Neural progenitor cell (in vitro differentiated cells): Measurements from ENCODE around the gene MACROD2. TPM values are rescaled to one million over a fixed set of nuclear protein-coding genes. Genes with fewer than 3 reads are reported as not detected.
A peak's percentile ranks its signal among the peaks of the same experiment; 100 is the strongest.

Source experiments
- DNase-seq: peaks from one replicate; pipeline ENCODE4 v3.0.0-alpha.2; 2016; ENCODE audit warnings: low spot score
- H2AFZ ChIP-seq: fragments of 200-600 bp; sonication (generic); replicated peaks from 2 replicates; pipeline ENCODE4 v1.6.1; 2016; ENCODE audit warnings: antibody characterized with exemption
- H3F3A ChIP-seq: fragments of 200-600 bp; sonication (generic); 2 replicates; pipeline ENCODE4 v1.6.1; 2016; ENCODE audit warnings: antibody characterized with exemption, low read depth
- H3K27ac ChIP-seq: fragments of 200-600 bp; sonication (generic); 2 replicates; pipeline ENCODE4 v1.5.1; 2016; ENCODE audit warnings: mild to moderate bottlenecking
- H3K27me3 ChIP-seq: fragments of 200-600 bp; sonication (generic); 2 replicates; pipeline ENCODE4 v1.6.1; 2016; ENCODE audit warnings: mild to moderate bottlenecking, moderate library complexity
- H3K36me3 ChIP-seq: fragments of 200-600 bp; sonication (generic); 2 replicates; pipeline ENCODE4 v1.5.1; 2016
- H3K4me1 ChIP-seq: fragments of 200-600 bp; sonication (generic); 2 replicates; pipeline ENCODE4 v1.6.1; 2016; ENCODE audit warnings: mixed run types
- H3K4me2 ChIP-seq: fragments of 200-600 bp; sonication (generic); 2 replicates; pipeline ENCODE4 v1.6.1; 2016
- H3K4me3 ChIP-seq: fragments of 200-600 bp; sonication (generic); 2 replicates; pipeline ENCODE4 v1.5.1; 2016
- H3K79me2 ChIP-seq: fragments of 200-600 bp; sonication (generic); 2 replicates; pipeline ENCODE4 v1.6.1; 2016; ENCODE audit warnings: low read depth
- H3K9ac ChIP-seq: fragments of 200-600 bp; sonication (generic); 2 replicates; pipeline ENCODE4 v1.6.1; 2016
- H3K9me3 ChIP-seq: fragments of 200-600 bp; sonication (generic); 2 replicates; pipeline ENCODE4 v1.5.1; 2016; ENCODE audit warnings: low read depth
- H4K20me1 ChIP-seq: fragments of 200-600 bp; sonication (generic); 2 replicates; pipeline ENCODE4 v1.6.1; 2016; ENCODE audit warnings: low read depth
- H3K27ac Mint-ChIP-seq: 3 replicates; pipeline ENCODE4 v1.8.0; 2021; ENCODE audit warnings: mixed read lengths
- H3K27me3 Mint-ChIP-seq: 2 replicates; pipeline ENCODE4 v1.8.0; 2022; ENCODE audit warnings: low read depth, mild to moderate bottlenecking, inconsistent platforms, moderate library complexity, mixed read lengths; ENCODE audit not compliant: insufficient read depth
- H3K36me3 Mint-ChIP-seq: 3 replicates; pipeline ENCODE4 v1.8.0; 2021; ENCODE audit warnings: mixed read lengths
- H3K4me1 Mint-ChIP-seq: 3 replicates; pipeline ENCODE4 v1.8.0; 2021; ENCODE audit warnings: mixed read lengths
- H3K4me3 Mint-ChIP-seq: 3 replicates; pipeline ENCODE4 v1.8.0; 2021; ENCODE audit warnings: mild to moderate bottlenecking, moderate library complexity, mixed read lengths
- H3K9me3 Mint-ChIP-seq: 3 replicates; pipeline ENCODE4 v1.8.0; 2020; ENCODE audit warnings: mixed read lengths
- CTCF ChIP-seq: fragments of 200-600 bp; sonication (generic); IDR thresholded peaks from 2 replicates; pipeline ENCODE4 v1.5.1; 2017; ENCODE audit warnings: antibody characterized with exemption, mild to moderate bottlenecking
- EZH2 ChIP-seq: fragments of 200-600 bp; sonication (generic); IDR thresholded peaks from 2 replicates; pipeline ENCODE4 v1.6.1; 2017; ENCODE audit warnings: antibody characterized with exemption, mild to moderate bottlenecking, moderate library complexity
- EZH2phosphoT487 ChIP-seq: fragments of 200-600 bp; sonication (generic); IDR thresholded peaks from 2 replicates; pipeline ENCODE4 v1.6.1; 2017; ENCODE audit warnings: antibody characterized with exemption
- total RNA-seq: library from RNA; depleted of rRNA; stranded (reverse); fragments of >200 nt; gene quantifications from 2 replicates; pipeline ENCODE4 v1.2.3, GENCODE V29; 2015; ENCODE audit warnings: low replicate concordance

MACROD2 gene
- total RNA-seq, 1 donor from 2014 or later: 11.9 TPM

- H3K9me3 Mint-ChIP-seq: peaks cover 9% of the 10 kb centered on the region
- peaks cover 74% of the 10 kb centered on the region for H3K27me3 ChIP-seq
- no peak overlapping the region for H3K4me3 Mint-ChIP-seq
- H3K27me3 Mint-ChIP-seq: no peaks in the 10 kb centered on the region
- peaks cover 13% of the 10 kb centered on the region for H4K20me1 ChIP-seq
- peaks cover 21% of the 10 kb centered on the region for H3K4me1 Mint-ChIP-seq
- H3K4me1 ChIP-seq: peaks cover 18% of the 10 kb centered on the region
- peaks cover 5% of the 10 kb centered on the region for H3K36me3 Mint-ChIP-seq
- H3K27ac Mint-ChIP-seq: peak overlapping the region; percentile 20
- H3K27ac ChIP-seq: no peak overlapping the region
- H3K79me2 ChIP-seq: no peaks in the 10 kb centered on the region
- peak overlapping the region; percentile 56 for H3K4me2 ChIP-seq
- no peaks in the 10 kb centered on the region for H3K9me3 ChIP-seq
- H3K4me3 ChIP-seq: peak overlapping the region; percentile 3
- H3F3A ChIP-seq: peaks cover 35% of the 10 kb centered on the region
- H3K36me3 ChIP-seq: no peaks in the 10 kb centered on the region
- TF ChIP-seq EZH2 (no peak), EZH2phosphoT487 (no peak), CTCF (no peak)
- no peak overlapping the region for H2AFZ ChIP-seq
- peak; percentile 86 for DNase-seq
- H3K9ac ChIP-seq: no peak overlapping the region
Observed at GRCh38 chr20:16005021-16005914, 2010.0 kb downstream of the MACROD2 start.

- Mint-ChIP-seq H3K4me3 (no peak overlapping the region), H3K9me3 (peaks cover 9% of the 10 kb centered on the region), H3K4me1 (peaks cover 21% of the 10 kb centered on the region), H3K27me3 (no peaks in the 10 kb centered on the region), H3K27ac (peak overlapping the region; percentile 18), H3K36me3 (peaks cover 5% of the 10 kb centered on the region)
- H3K9ac ChIP-seq: no peak overlapping the region
- peaks cover 82% of the 10 kb centered on the region for H3K27me3 ChIP-seq
- TF ChIP-seq EZH2 (no peak), EZH2phosphoT487 (peak; percentile 100)
- H3K9me3 ChIP-seq: no peaks in the 10 kb centered on the region
- no peaks in the 10 kb centered on the region for H3K36me3 ChIP-seq
- DNase-seq: peak; percentile 88
- no peak overlapping the region for H3K27ac ChIP-seq
- peaks cover 13% of the 10 kb centered on the region for H4K20me1 ChIP-seq
- no peaks in the 10 kb centered on the region for H3K79me2 ChIP-seq
- peaks cover 18% of the 10 kb centered on the region for H3K4me1 ChIP-seq
- no peak overlapping the region for H3K4me3 ChIP-seq
- peaks cover 35% of the 10 kb centered on the region for H3F3A ChIP-seq
- peak overlapping the region; percentile 51 for H3K4me2 ChIP-seq
- H2AFZ ChIP-seq: no peak overlapping the region
Observed at GRCh38 chr20:16005915-16006493, 2010.7 kb downstream of the MACROD2 start.

DNA sequence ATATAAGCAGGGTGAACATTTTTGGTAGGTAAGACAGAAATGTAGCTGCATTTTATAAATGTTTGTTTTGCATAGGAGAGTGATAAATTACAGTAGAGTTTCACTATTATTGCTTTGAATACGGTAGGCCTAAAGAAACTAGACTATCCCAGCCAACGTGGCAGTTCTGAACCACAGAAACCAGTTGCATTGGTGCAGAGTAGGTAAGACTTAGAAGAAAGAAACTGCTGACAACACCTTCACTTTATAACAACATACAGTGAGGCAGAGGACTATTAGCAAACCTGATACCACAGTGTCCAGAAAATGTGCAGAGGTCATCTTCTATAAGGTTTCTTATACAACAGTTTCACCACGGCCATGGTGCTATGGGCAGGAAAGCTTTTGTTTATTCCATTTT is 2011.8 kb downstream of the MACROD2 start:
- TF ChIP-seq CTCF: no peak
- no peak for TF ChIP-seq EZH2
- no peak for TF ChIP-seq EZH2phosphoT487
- Mint-ChIP-seq H3K36me3 (peaks cover 5% of the 10 kb centered on the region), H3K27ac (no peak overlapping the region), H3K4me1 (peaks cover 21% of the 10 kb centered on the region), H3K9me3 (peaks cover 13% of the 10 kb centered on the region), H3K27me3 (peaks cover 5% of the 10 kb centered on the region), H3K4me3 (no peak overlapping the region)
- Histone ChIP-seq H3F3A (peaks cover 35% of the 10 kb centered on the region), H3K79me2 (no peaks in the 10 kb centered on the region), H3K4me2 (no peak overlapping the region), H3K4me1 (peaks cover 18% of the 10 kb centered on the region), H3K27me3 (peaks cover 87% of the 10 kb centered on the region), H3K4me3 (no peak overlapping the region), H3K9me3 (no peaks in the 10 kb centered on the region), H3K36me3 (no peaks in the 10 kb centered on the region), H3K27ac (no peak overlapping the region), H4K20me1 (peaks cover 13% of the 10 kb centered on the region), H3K9ac (no peak overlapping the region), H2AFZ (no peak overlapping the region)
- no peak for DNase-seq
